Right lobe of liver (tissue), 6 donors: ENCODE results near the gene TRPM3. TPM values are rescaled to one million over a fixed set of nuclear protein-coding genes. Genes with fewer than 3 reads are reported as not detected.

Experiments used
- ATAC-seq, 4 donors: fragments of 200-7000 bp; cut with Tn5 transposase; one replicate each; pipeline ENCODE4 v1.9.1; 2020; ENCODE audit warnings: mild to moderate bottlenecking in 4 of 4, moderate library complexity in 4 of 4
- DNase-seq, 3 donors: peaks; one replicate each; pipeline ENCODE4 v3.0.0-alpha.2; 2020
- H3K27ac ChIP-seq, 3 donors: fragments of 200-600 bp; one replicate each; pipeline ENCODE4 v1.8.0; 2022
- H3K27me3 ChIP-seq, 2 donors: fragments of 200-600 bp; one replicate each; pipeline ENCODE4 v1.8.0; 2022
- H3K36me3 ChIP-seq, 4 donors: fragments of 200-600 bp; sonication (generic) in 1 of 4; one replicate each; pipeline versions ENCODE4 v1.5.1 to v1.8.0; 2017 to 2022; ENCODE audit warnings: control low read depth in 1 of 4
- H3K4me1 ChIP-seq, 4 donors: fragments of 200-600 bp; sonication (generic) in 1 of 4; one replicate each; pipeline versions ENCODE4 v1.5.1 to v1.8.0; 2017 to 2022; ENCODE audit warnings: control low read depth in 1 of 4
- H3K4me3 ChIP-seq, 3 donors: fragments of 200-600 bp; one replicate each; pipeline ENCODE4 v1.8.0; 2022
- H3K9me3 ChIP-seq, 4 donors: fragments of 200-600 bp; sonication (generic) in 1 of 4; one replicate each; pipeline versions ENCODE4 v1.5.1 to v1.8.0; 2017 to 2022; ENCODE audit warnings: control low read depth in 1 of 4
- POLR2A ChIP-seq: fragments of 450-650 bp; IDR thresholded peaks from one replicate; pipeline ENCODE4 v1.6.1; 2017; ENCODE audit warnings: antibody characterized with exemption, mild to moderate bottlenecking
- WGBS: methylation state at CpG from one replicate; pipeline ENCODE4 v1.1.6; 2018; ENCODE audit warnings: low coverage, low lambda C conversion rate; ENCODE audit not compliant: insufficient coverage; ENCODE audit errors: missing lambda C conversion rate; 5-methylcytosine and 5-hydroxymethylcytosine counted together
- intact Hi-C, 2 donors: fragments of 100-400 bp; cut with DNase I; formaldehyde crosslinking; loops; one replicate each; pipeline versions ENCODE4 v1.11.2 to v1.14.1; 2022
- total RNA-seq, 6 experiments: library from RNA; depleted of rRNA in 2 of 6; stranded (reverse); fragments of >200 nt in 2 of 6; fragmentation: NEBNext Ultra II Directional in 3 of 6; extraction: Animal tissue kit (Norgen Biotek cat#: 25700) in 3 of 6; gene quantifications; one replicate each; pipeline versions ENCODE4 v1.1.0 to v1.2.4, GENCODE V29; 2016 to 2023
- TF ChIP-seq, protein P1 (sequence below), 4 donors: fragments of 200-600 bp in 3 of 4; fragments of 450-650 bp in 1 of 4; IDR thresholded peaks; one replicate each; pipeline versions ENCODE4 v1.5.1 to v1.8.0; 2016 to 2022; ENCODE audit warnings: antibody characterized with exemption in 4 of 4, mild to moderate bottlenecking in 2 of 4
- donor health status: DM: no; HTN: yes; CAD: no.
- donor health status: DM: no; HTN: no; CAD: no.
- donor health status: DM: no; HTN: no; CAD: no.
- donor health status: DM: no; HTN: yes; CAD: no.
- donor health status: DM: no; HTN: yes; CAD: no.

TRPM3 gene
- total RNA-seq, 6 experiments from 2014 or later, result 0.26 to 0.56 (median 0.39) TPM

DNA sequence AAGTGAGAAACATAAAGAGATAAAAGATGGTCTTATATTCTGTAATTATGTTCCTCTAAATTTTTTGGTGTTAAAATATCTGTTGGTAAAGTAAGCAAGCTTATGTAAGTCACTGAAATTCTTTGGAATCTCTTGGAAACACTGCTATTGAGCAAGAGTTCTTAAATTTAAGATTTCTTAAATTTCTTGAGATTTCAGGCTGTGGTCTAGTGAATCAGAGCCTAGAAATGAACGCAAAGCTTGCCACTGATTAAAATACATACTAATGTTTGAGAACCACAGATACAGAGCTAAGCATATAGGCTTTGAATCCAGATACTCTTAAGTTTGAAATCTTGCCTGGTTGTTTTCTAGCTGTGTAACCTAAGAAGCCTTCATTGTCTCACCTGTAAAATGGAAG is 133.4 kb downstream of the TRPM3 start:
- intact Hi-C loops, result no loop called here
- DNase-seq (no peak), ATAC-seq (no peak)
- Histone ChIP-seq H3K4me3 (no peak overlapping the region), H3K27me3 (no peaks in the 10 kb centered on the region), H3K36me3 (no peaks in the 10 kb centered on the region), H3K9me3 (no peaks in the 10 kb centered on the region), H3K4me1 (no peaks in the 10 kb centered on the region), H3K27ac (no peak overlapping the region)
- no peak for TF ChIP-seq POLR2A
- TF ChIP-seq, protein P1, sequence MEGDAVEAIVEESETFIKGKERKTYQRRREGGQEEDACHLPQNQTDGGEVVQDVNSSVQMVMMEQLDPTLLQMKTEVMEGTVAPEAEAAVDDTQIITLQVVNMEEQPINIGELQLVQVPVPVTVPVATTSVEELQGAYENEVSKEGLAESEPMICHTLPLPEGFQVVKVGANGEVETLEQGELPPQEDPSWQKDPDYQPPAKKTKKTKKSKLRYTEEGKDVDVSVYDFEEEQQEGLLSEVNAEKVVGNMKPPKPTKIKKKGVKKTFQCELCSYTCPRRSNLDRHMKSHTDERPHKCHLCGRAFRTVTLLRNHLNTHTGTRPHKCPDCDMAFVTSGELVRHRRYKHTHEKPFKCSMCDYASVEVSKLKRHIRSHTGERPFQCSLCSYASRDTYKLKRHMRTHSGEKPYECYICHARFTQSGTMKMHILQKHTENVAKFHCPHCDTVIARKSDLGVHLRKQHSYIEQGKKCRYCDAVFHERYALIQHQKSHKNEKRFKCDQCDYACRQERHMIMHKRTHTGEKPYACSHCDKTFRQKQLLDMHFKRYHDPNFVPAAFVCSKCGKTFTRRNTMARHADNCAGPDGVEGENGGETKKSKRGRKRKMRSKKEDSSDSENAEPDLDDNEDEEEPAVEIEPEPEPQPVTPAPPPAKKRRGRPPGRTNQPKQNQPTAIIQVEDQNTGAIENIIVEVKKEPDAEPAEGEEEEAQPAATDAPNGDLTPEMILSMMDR (IDR thresholded peaks at IDR 0.05), result no peak
- 62% methylated on average over 1 of the region's 1 CpG for WGBS

- Histone ChIP-seq H3K4me3 (no peak overlapping the region), H3K27ac (no peak overlapping the region), H3K27me3 (no peaks in the 10 kb centered on the region), H3K9me3 (no peaks in the 10 kb centered on the region), H3K36me3 (no peaks in the 10 kb centered on the region), H3K4me1 (no peaks in the 10 kb centered on the region)
- ATAC-seq, result no peak
- 93% methylated on average over 2 of the region's 2 CpGs for WGBS
- TF ChIP-seq, protein P1 (IDR thresholded peaks at IDR 0.05), result no peak
- no peak for TF ChIP-seq POLR2A
- DNase-seq, result no peak
- intact Hi-C loops, result no loop called here
Measured at GRCh38 chr9:70986984-70987383, 134.4 kb downstream of the TRPM3 start.

GRCh38 chr9:70983723-70984295 is 137.6 kb downstream of the TRPM3 start:
- Histone ChIP-seq H3K36me3 (no peaks in the 10 kb centered on the region), H3K4me3 (no peak overlapping the region), H3K9me3 (no peaks in the 10 kb centered on the region), H3K27me3 (no peaks in the 10 kb centered on the region), H3K27ac (no peak overlapping the region), H3K4me1 (no peaks in the 10 kb centered on the region)
- no peak for ATAC-seq
- DNase-seq, result no peak
- 29% methylated on average over 1 of the region's 1 CpG for WGBS
- intact Hi-C loops, result no loop called here
- TF ChIP-seq, protein P1 (IDR thresholded peaks at IDR 0.05), result no peak

GRCh38 chr9:70981312-70981711 is 140.1 kb downstream of the TRPM3 start:
- TF ChIP-seq, protein P1 (IDR thresholded peaks at IDR 0.05), result no peak
- TF ChIP-seq POLR2A, result no peak
- Histone ChIP-seq H3K4me3 (no peak overlapping the region), H3K27me3 (no peaks in the 10 kb centered on the region), H3K36me3 (no peaks in the 10 kb centered on the region), H3K27ac (no peak overlapping the region), H3K4me1 (no peaks in the 10 kb centered on the region), H3K9me3 (no peaks in the 10 kb centered on the region)
- WGBS, result 67% methylated on average over 1 of the region's 1 CpG
- ATAC-seq (no peak), DNase-seq (no peak)
- intact Hi-C loops, result no loop called here

DNA sequence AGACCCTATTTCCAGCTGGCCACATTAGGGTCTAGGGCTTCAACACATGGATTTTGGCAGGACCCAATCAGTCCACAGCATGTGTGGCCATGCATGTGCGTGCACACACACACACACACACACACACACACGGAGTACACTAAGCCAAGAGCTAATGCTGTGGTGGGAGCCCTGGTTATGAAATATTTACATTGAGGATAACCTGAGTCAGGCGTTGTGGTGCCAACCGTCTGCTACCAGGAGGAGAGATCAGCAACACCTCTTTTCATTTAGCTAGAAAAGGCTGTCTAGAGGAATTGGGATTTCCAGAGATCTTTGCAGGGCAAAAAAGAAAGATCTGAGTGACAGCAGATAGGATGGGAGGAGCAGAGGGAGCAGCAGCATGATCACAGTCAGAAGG is 141.5 kb downstream of the TRPM3 start:
- Histone ChIP-seq H3K36me3 (no peaks in the 10 kb centered on the region), H3K4me3 (no peak overlapping the region), H3K4me1 (no peaks in the 10 kb centered on the region), H3K27ac (no peak overlapping the region), H3K27me3 (no peaks in the 10 kb centered on the region), H3K9me3 (no peaks in the 10 kb centered on the region)
- TF ChIP-seq POLR2A, result no peak
- TF ChIP-seq, protein P1 (IDR thresholded peaks at IDR 0.05), result no peak
- WGBS, result 23% methylated on average over 4 of the region's 4 CpGs
- no peak for DNase-seq
- ATAC-seq, result no peak
- intact Hi-C loops, result no loop called here
